ENCODE data around the gene CHKB. TPM values are rescaled to one million over a fixed set of nuclear protein-coding genes. Genes with fewer than 3 reads are reported as not detected.

The CHKB gene
- total and polyA plus RNA-seq, 2 of the 4 experiments (the other 2 are of a cell fraction): 8.1 to 36.9 TPM

- dilution Hi-C loops (cut with HindIII; ENCODE audit: low sequenced_read_pairs, unreplicated experiment) (no loop called here), intact Hi-C loops (cut with micrococcal nuclease) (loop anchor here (5.0 kb wide), 2 partner anchors 47 to 68 kb away; partner anchors contain the start of gene CPT1B), in situ Hi-C loops (cut with MboI; ENCODE audit: low sequenced_read_pairs) (no loop called here)
- Histone ChIP-seq H3K79me1 (ENCODE audit: low read depth in 1 of 2, low read length in 2 of 2) (peaks cover 6 to 24% of the 10 kb centered on the region in 2 experiments; a peak in 2 of 4 replicates), H3K9me1 (ENCODE audit: insufficient read depth, low read length) (peaks cover 9% of the 10 kb centered on the region), H3K23ac (ENCODE audit: low read depth, low read length) (no peak overlapping the region), H3K4me1 (ENCODE audit: control insufficient read depth, insufficient read depth, low read length) (peaks cover 16% of the 10 kb centered on the region; the same call in 1 of the 2 replicates), H3K27ac (ENCODE audit: insufficient read depth, low read length) (no peak overlapping the region), H3K4ac (ENCODE audit: low read depth, low read length) (no peak overlapping the region), H4K20me1 (ENCODE audit: insufficient read depth, low read length) (peaks cover 9% of the 10 kb centered on the region), H4K8ac (ENCODE audit: low read depth in 2 of 2, low read length in 2 of 2) (no peak overlapping the region), H2AFZ (replicated peaks; ENCODE audit: low read length, poor library complexity) (no peak overlapping the region), H3K9me3 (ENCODE audit: control insufficient read depth, insufficient read depth, low read length) (no peaks in the 10 kb centered on the region), H2BK20ac (ENCODE audit: low read depth, low read length) (no peak overlapping the region), H2BK5ac (ENCODE audit: low read depth, low read length, poor library complexity, severe bottlenecking) (no peak overlapping the region), H3K18ac (ENCODE audit: low read depth, low read length) (no peak overlapping the region), H3K9ac (ENCODE audit: low read depth, low read length) (no peak overlapping the region), H3K27me3 (ENCODE audit: control insufficient read depth, insufficient read depth, low read length) (no peaks in the 10 kb centered on the region; the same call in 1 of the 2 replicates), H3K14ac (replicated peaks; ENCODE audit: low read depth, low read length) (no peak overlapping the region), H3K56ac (ENCODE audit: extremely low read depth, insufficient read depth, low read length) (no peak overlapping the region), H3K36me3 (ENCODE audit: control insufficient read depth, insufficient read depth, low read length) (peaks cover 2% of the 10 kb centered on the region; the same call in 1 of the 2 replicates), H2BK120ac (ENCODE audit: low read depth, low read length) (no peak overlapping the region), H3K4me3 (ENCODE audit: insufficient read depth, low read depth, low read length) (no peak overlapping the region), H3K4me2 (ENCODE audit: low read depth, low read length) (no peak overlapping the region), H2BK15ac (ENCODE audit: low read depth, low read length) (no peak overlapping the region), H4K5ac (ENCODE audit: low read depth, low read length) (no peak overlapping the region), H2AK9ac (replicated peaks; ENCODE audit: low read depth, low read length, poor library complexity) (no peak overlapping the region), H4K91ac (ENCODE audit: insufficient read depth, low read depth, low read length) (no peak overlapping the region), H2AK5ac (ENCODE audit: low read depth, low read length) (no peak overlapping the region)
- DNase-seq: no peak
- ChIA-PET CTCF (no interaction called here), POLR2A (ENCODE audit: unreplicated experiment) (no interaction called here)
- 95% methylated on average over 10 of the region's 16 CpGs; no CpG with 5 or more reads in 1 of the 2 experiments for WGBS, 2 experiments (ENCODE audit: extremely low coverage in 2 of 2, insufficient read length in 1 of 2)
- no TSS peak for BruUV-seq (replicated peaks)
- no peak for ATAC-seq (ENCODE audit: low read depth)
- TF ChIP-seq CEBPB (IDR thresholded peaks at IDR 0.05; ENCODE audit: low read depth, low read length) (no peak), BHLHE40 (IDR thresholded peaks at IDR 0.05; ENCODE audit: low read depth, low read length) (no peak), FOS (IDR thresholded peaks at IDR 0.05; ENCODE audit: low read depth, low read length) (no peak), ELK1 (IDR thresholded peaks at IDR 0.05; ENCODE audit: borderline replicate concordance, low read depth, low read length) (no peak), MAZ (IDR thresholded peaks at IDR 0.05; ENCODE audit: borderline replicate concordance, low read depth, low read length) (no peak), CTCF (conservative IDR thresholded peaks at IDR 0.05; ENCODE audit: low read depth, low read length) (no peak), RFX5 (IDR thresholded peaks at IDR 0.05; ENCODE audit: low read depth, low read length) (no peak), RAD21 (IDR thresholded peaks at IDR 0.05; ENCODE audit: low read length) (no peak), USF2 (IDR thresholded peaks at IDR 0.05; ENCODE audit: low read depth, low read length) (no peak), NFE2L2 (IDR thresholded peaks at IDR 0.05; ENCODE audit: low read depth, low read length) (no peak), MXI1 (IDR thresholded peaks at IDR 0.05; ENCODE audit: borderline replicate concordance, low read depth, low read length) (no peak), CHD1 (IDR thresholded peaks at IDR 0.05; ENCODE audit: low read depth, low read length) (no peak)
Observed at GRCh38 chr22:50624347-50625130, 41.9 kb upstream of the CHKB start.
